Measurements from ENCODE around the gene PROCR.

GRCh38 chr20:35145141-35145564 is 26.7 kb upstream of the PROCR start:
- TF ChIP-seq CTCF (conservative IDR thresholded peaks at IDR 0.05; ENCODE audit: low read length), result peak; percentile 95
- TF ChIP-seq EZH2phosphoT487 (IDR thresholded peaks at IDR 0.05; ENCODE audit: borderline replicate concordance, low read depth, low read length), result no peak
